Naive thymus-derived CD8-positive, alpha-beta T cell (primary cell): Measurements from ENCODE around the gene ALDH1A2. TPM values are rescaled to one million over a fixed set of nuclear protein-coding genes. Genes with fewer than 3 reads are reported as not detected.
"Not testable (repeated sequence)": the region's sequence is repeated elsewhere in the genome, so short reads cannot be mapped to it uniquely, and the experiment has no call there.

ENCODE experiments used
- ATAC-seq, 2 donors: fragments of 150-1000 bp; cut with Tn5 transposase in 1 of 2; sonication (Bioruptor Pico), chemical (Tn5 transposase) in 1 of 2; 1 replicate in 1 of 2; 2 replicates in 1 of 2; pipeline ENCODE4 v1.10.0; 2021; ENCODE audit warnings: mild to moderate bottlenecking in 2 of 2, moderate library complexity in 2 of 2
- POLR2A ChIA-PET: fragments of 350-600 bp; sonication (Branson Sonifier 250); formaldehyde crosslinking; loops from one replicate; lab custom pipeline; 2021; ENCODE audit warnings: antibody characterized with exemption; lab: Charles Lee
- DNase-seq, 10 donors: peaks; one replicate each; pipeline versions ENCODE4 v3.0.0 to v3.0.0-alpha.2; 2020 to 2022
- H3K27ac Mint-ChIP-seq, 10 donors: one replicate each; pipeline ENCODE4 v1.8.0; 2020 to 2022; ENCODE audit warnings: mild to moderate bottlenecking in 10 of 10, mixed read lengths in 10 of 10, moderate library complexity in 4 of 10, inconsistent platforms in 1 of 10
- H3K27me3 Mint-ChIP-seq, 5 donors: one replicate each; pipeline ENCODE4 v1.8.0; 2021 to 2022; ENCODE audit warnings: mixed read lengths in 5 of 5
- H3K36me3 Mint-ChIP-seq, 3 donors: one replicate each; pipeline ENCODE4 v1.8.0; 2020 to 2022; ENCODE audit warnings: mixed read lengths in 3 of 3, mild to moderate bottlenecking in 2 of 3, inconsistent platforms in 1 of 3
- H3K4me1 Mint-ChIP-seq, 4 donors: one replicate each; pipeline ENCODE4 v1.8.0; 2021 to 2022; ENCODE audit warnings: mixed read lengths in 4 of 4
- H3K4me3 Mint-ChIP-seq, 10 donors: one replicate each; pipeline ENCODE4 v1.8.0; 2020 to 2022; ENCODE audit warnings: mild to moderate bottlenecking in 10 of 10, mixed read lengths in 10 of 10, moderate library complexity in 6 of 10, inconsistent platforms in 1 of 10
- H3K9me3 Mint-ChIP-seq, 9 donors: one replicate each; pipeline ENCODE4 v1.8.0; 2020 to 2022; ENCODE audit warnings: mixed read lengths in 9 of 9, mild to moderate bottlenecking in 3 of 9, inconsistent platforms in 1 of 9, moderate library complexity in 1 of 9
- polyA plus RNA-seq, 3 donors: library from polyadenylated mRNA; unstranded; fragments of 300-500 nt; fragmentation: Illumina TruSeq; gene quantifications; one replicate each; pipeline ENCODE4 v1.2.3, GENCODE V29; 2021
- total RNA-seq, 8 experiments: library from RNA in 2 of 8; stranded (reverse) in 2 of 8; gene quantifications; one replicate each; pipeline ENCODE4 v1.2.3 and lab custom pipeline; 2021 to 2026

The ALDH1A2 gene
- total and polyA plus RNA-seq, 5 experiments from 2014 or later: not detected

- H3K4me3 Mint-ChIP-seq: no peak overlapping the region
- no peaks in the 10 kb centered on the region for H3K4me1 Mint-ChIP-seq
- POLR2A ChIA-PET: no interaction called here
- DNase-seq (no peak), ATAC-seq (no peak)
- peak overlapping the region in 1 of 10 donors; percentile 18 for H3K27ac Mint-ChIP-seq
- H3K27me3 Mint-ChIP-seq: peaks cover 15 to 38% (median 28%) of the 10 kb centered on the region in 5 donors
- peaks cover 0 to 3% (median 0%) of the 10 kb centered on the region in 9 donors for H3K9me3 Mint-ChIP-seq
- peaks cover 0 to 5% (median 0%) of the 10 kb centered on the region in 3 donors for H3K36me3 Mint-ChIP-seq
Measured at GRCh38 chr15:58083526-58083925, 18.0 kb upstream of the ALDH1A2 start.

DNA sequence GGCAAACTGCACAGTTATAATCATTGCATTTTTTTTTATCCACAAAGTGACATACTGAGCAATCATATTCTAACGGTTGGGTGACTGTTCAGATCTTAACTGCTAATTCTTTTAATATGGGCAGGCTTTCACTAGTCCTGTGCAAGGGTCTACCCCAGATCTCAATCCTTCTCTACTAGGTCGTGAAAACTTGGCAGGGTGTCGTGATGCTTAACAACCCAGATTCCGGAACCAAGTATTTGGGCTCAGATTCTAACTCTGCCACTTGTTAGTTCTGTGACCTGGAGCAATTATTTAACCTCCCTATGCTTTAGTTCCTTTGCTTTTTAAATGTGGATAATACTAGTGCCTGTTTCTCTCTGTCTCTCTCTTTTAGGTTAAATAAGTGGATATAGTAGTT, 16.4 kb upstream of the ALDH1A2 start:
- DNase-seq (no peak), ATAC-seq (no peak)
- H3K9me3 Mint-ChIP-seq: no peaks in the 10 kb centered on the region
- POLR2A ChIA-PET: no interaction called here
- H3K27me3 Mint-ChIP-seq: peaks cover 7 to 33% (median 24%) of the 10 kb centered on the region in 5 donors
- H3K36me3 Mint-ChIP-seq: peaks cover 0 to 4% (median 0%) of the 10 kb centered on the region in 3 donors
- no peak overlapping the region for H3K4me3 Mint-ChIP-seq
- H3K4me1 Mint-ChIP-seq: no peaks in the 10 kb centered on the region
- no peak overlapping the region for H3K27ac Mint-ChIP-seq

GRCh38 chr15:58081456-58081855, 15.9 kb upstream of the ALDH1A2 start:
- ATAC-seq (no peak), DNase-seq (no peak)
- H3K9me3 Mint-ChIP-seq: no peaks in the 10 kb centered on the region
- no peak overlapping the region for H3K4me3 Mint-ChIP-seq
- H3K36me3 Mint-ChIP-seq: no peaks in the 10 kb centered on the region
- POLR2A ChIA-PET: no interaction called here
- no peak overlapping the region for H3K27ac Mint-ChIP-seq
- H3K27me3 Mint-ChIP-seq: peaks cover 5 to 28% (median 20%) of the 10 kb centered on the region in 5 donors
- no peaks in the 10 kb centered on the region for H3K4me1 Mint-ChIP-seq

GRCh38 chr15:58080959-58081358, 15.4 kb upstream of the ALDH1A2 start:
- H3K4me1 Mint-ChIP-seq, DNase-seq, H3K36me3 Mint-ChIP-seq, H3K4me3 Mint-ChIP-seq, ATAC-seq, H3K9me3 Mint-ChIP-seq, H3K27ac Mint-ChIP-seq, POLR2A ChIA-PET: not testable (repeated sequence)
- peaks cover 0 to 26% (median 19%) of the 10 kb centered on the region in 5 donors for H3K27me3 Mint-ChIP-seq

DNA sequence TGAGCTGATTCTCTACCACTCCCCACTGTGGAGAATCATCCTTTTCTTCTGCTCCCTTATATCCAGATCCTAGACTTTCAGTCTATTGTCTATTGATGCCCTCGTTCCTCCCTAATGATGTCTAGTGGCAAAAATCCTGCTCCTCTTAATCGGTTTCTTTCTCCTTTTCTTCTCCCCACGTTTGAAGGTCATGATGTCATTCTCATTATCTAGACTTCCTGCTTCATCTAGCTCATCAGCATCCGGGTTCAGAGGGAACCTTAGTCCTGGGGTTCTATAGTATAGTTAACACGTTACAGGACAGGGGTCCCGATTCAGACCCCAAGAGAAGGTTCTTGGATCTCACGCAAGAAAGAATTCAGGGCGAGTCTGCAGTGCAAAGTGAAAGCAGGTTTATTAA, 14.9 kb upstream of the ALDH1A2 start:
- H3K4me1 Mint-ChIP-seq: no peaks in the 10 kb centered on the region
- POLR2A ChIA-PET: no interaction called here
- ATAC-seq (no peak), DNase-seq (no peak)
- peaks cover 0 to 26% (median 17%) of the 10 kb centered on the region in 5 donors for H3K27me3 Mint-ChIP-seq
- H3K27ac Mint-ChIP-seq: no peak overlapping the region
- no peaks in the 10 kb centered on the region for H3K36me3 Mint-ChIP-seq
- H3K9me3 Mint-ChIP-seq: no peaks in the 10 kb centered on the region
- H3K4me3 Mint-ChIP-seq: no peak overlapping the region

GRCh38 chr15:58078591-58078990, 13.1 kb upstream of the ALDH1A2 start:
- DNase-seq: no peak

DNA sequence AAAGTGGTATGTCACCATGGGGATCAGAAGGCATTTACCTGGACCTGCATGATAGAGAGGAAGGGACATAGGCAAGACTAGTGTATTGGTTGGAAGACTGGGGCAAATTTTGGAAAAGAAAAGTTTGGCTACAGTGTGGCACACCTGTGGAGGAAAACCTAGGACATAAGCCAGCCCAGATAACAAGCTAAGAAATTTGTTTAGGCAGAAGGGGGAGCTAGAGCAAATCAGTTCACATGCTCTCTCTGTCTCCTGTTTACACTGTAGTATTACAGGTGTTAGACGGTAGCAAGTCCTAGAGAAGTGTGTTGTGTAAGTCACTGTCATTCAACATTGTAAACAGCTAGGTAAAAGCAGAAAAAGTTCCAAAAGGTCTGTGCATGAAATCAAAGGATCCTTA, 11.9 kb upstream of the ALDH1A2 start:
- ATAC-seq: no peak
- H3K9me3 Mint-ChIP-seq: no peaks in the 10 kb centered on the region
- H3K4me3 Mint-ChIP-seq: no peak overlapping the region
- DNase-seq: no peak
- no peaks in the 10 kb centered on the region for H3K36me3 Mint-ChIP-seq
- H3K27me3 Mint-ChIP-seq: peaks cover 5 to 42% (median 30%) of the 10 kb centered on the region in 5 donors
- H3K27ac Mint-ChIP-seq: no peak overlapping the region
- POLR2A ChIA-PET: no interaction called here
- no peaks in the 10 kb centered on the region for H3K4me1 Mint-ChIP-seq

More at GRCh38 chr15:58078591-58078990, 13.1 kb upstream of the ALDH1A2 start:
- ATAC-seq: no peak
- Mint-ChIP-seq H3K36me3 (no peaks in the 10 kb centered on the region), H3K27ac (no peak overlapping the region), H3K4me3 (no peak overlapping the region), H3K4me1 (no peaks in the 10 kb centered on the region), H3K9me3 (no peaks in the 10 kb centered on the region), H3K27me3 (peaks cover 5 to 32% (median 26%) of the 10 kb centered on the region in 5 donors)
- POLR2A ChIA-PET: no interaction called here

DNA sequence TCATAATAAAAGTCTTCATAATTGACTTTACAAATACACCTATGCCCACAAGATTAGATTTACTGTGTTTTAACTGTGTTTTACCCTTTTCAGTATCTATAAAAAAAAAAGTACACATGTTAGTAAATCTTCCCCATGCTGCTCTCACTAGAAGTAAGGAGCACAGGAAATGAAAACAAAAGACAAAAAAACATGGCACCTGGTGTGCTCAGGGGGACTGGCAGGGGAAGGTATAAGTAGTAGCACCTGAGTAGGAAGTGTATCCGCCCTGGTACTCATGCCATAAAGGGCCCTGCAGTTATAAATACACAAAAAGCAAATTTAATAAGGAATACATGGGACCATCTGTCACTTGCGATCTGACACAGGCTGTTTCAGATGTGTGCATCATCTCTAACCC, 8.9 kb upstream of the ALDH1A2 start:
- Mint-ChIP-seq H3K27ac (no peak overlapping the region), H3K9me3 (no peaks in the 10 kb centered on the region), H3K4me1 (no peaks in the 10 kb centered on the region), H3K4me3 (no peak overlapping the region), H3K27me3 (peaks cover 18 to 63% (median 37%) of the 10 kb centered on the region in 5 donors), H3K36me3 (no peaks in the 10 kb centered on the region)
- DNase-seq (no peak), ATAC-seq (no peak)
- POLR2A ChIA-PET: no interaction called here

GRCh38 chr15:58070801-58071418, 5.4 kb upstream of the ALDH1A2 start:
- Mint-ChIP-seq H3K27ac (no peak overlapping the region), H3K4me1 (peaks cover 3 to 8% (median 6%) of the 10 kb centered on the region in 4 donors), H3K9me3 (no peaks in the 10 kb centered on the region), H3K36me3 (no peaks in the 10 kb centered on the region), H3K27me3 (peaks cover 28 to 74% (median 35%) of the 10 kb centered on the region in 5 donors), H3K4me3 (no peak overlapping the region)
- DNase-seq (peak in 8 of 10 donors; percentile 4 to 25 (median 14)), ATAC-seq (no peak)
- POLR2A ChIA-PET: no interaction called here

GRCh38 chr15:58069008-58069407, 3.5 kb upstream of the ALDH1A2 start:
- peaks cover 32 to 72% (median 39%) of the 10 kb centered on the region in 5 donors for H3K27me3 Mint-ChIP-seq

GRCh38 chr15:58066042-58066867, 744 bp upstream of the ALDH1A2 start:
- DNase-seq (peak in 7 of 10 donors; percentile 15 to 35 (median 27)), ATAC-seq (peak; percentile 73 to 91)
- H3K27ac Mint-ChIP-seq: no peak overlapping the region
- POLR2A ChIA-PET: no interaction called here
- peaks cover 0 to 8% (median 0%) of the 10 kb centered on the region in 9 donors for H3K9me3 Mint-ChIP-seq
- H3K36me3 Mint-ChIP-seq: peaks cover 0 to 8% (median 0%) of the 10 kb centered on the region in 3 donors
- peaks cover 43 to 73% (median 46%) of the 10 kb centered on the region in 5 donors for H3K27me3 Mint-ChIP-seq
- H3K4me3 Mint-ChIP-seq: peak overlapping the region; percentile 67 to 84 (median 76)
- H3K4me1 Mint-ChIP-seq: peaks cover 3 to 9% (median 8%) of the 10 kb centered on the region in 4 donors

More at GRCh38 chr15:58069008-58069407, 3.5 kb upstream of the ALDH1A2 start:
- ATAC-seq (no peak), DNase-seq (no peak)
- no peak overlapping the region for H3K27ac Mint-ChIP-seq
- peaks cover 3 to 9% (median 8%) of the 10 kb centered on the region in 4 donors for H3K4me1 Mint-ChIP-seq
- H3K4me3 Mint-ChIP-seq: no peak overlapping the region
- peaks cover 0 to 3% (median 0%) of the 10 kb centered on the region in 3 donors for H3K36me3 Mint-ChIP-seq
- POLR2A ChIA-PET: no interaction called here
- H3K9me3 Mint-ChIP-seq: peaks cover 0 to 6% (median 0%) of the 10 kb centered on the region in 9 donors

- Mint-ChIP-seq H3K4me1 (peaks cover 3 to 9% (median 8%) of the 10 kb centered on the region in 4 donors), H3K9me3 (peaks cover 0 to 8% (median 0%) of the 10 kb centered on the region in 9 donors), H3K4me3 (peak overlapping the region in 9 of 10 donors; percentile 32 to 77 (median 60)), H3K27me3 (peaks cover 40 to 70% (median 52%) of the 10 kb centered on the region in 5 donors), H3K36me3 (peaks cover 0 to 8% (median 0%) of the 10 kb centered on the region in 3 donors), H3K27ac (no peak overlapping the region)
- ATAC-seq (peak in 1 of 2 donors; percentile 21), DNase-seq (peak in 3 of 10 donors; percentile 3 to 16 (median 4))
- POLR2A ChIA-PET: no interaction called here
Measured at GRCh38 chr15:58064980-58065444, 499 bp downstream of the ALDH1A2 start.
